Cardiac muscle cell (in vitro differentiated cells and primary cell): ENCODE results near the gene COL16A1. TPM values are rescaled to one million over a fixed set of nuclear protein-coding genes. Genes with fewer than 3 reads are reported as not detected.
"Not testable (repeated sequence)": the region's sequence is repeated elsewhere in the genome, so short reads cannot be mapped to it uniquely, and the experiment has no call there.

ENCODE experiments used
- DNase-seq, 2 donors: peaks; one replicate each; pipeline versions ENCODE4 v3.0.0 to v3.0.0-alpha.2; 2010 to 2017; ENCODE audit warnings: low read depth in 1 of 2, low spot score in 1 of 2
- H3K27ac ChIP-seq: fragments of 200-600 bp; sonication (generic); 2 replicates; pipeline ENCODE4 v1.5.1; 2016
- H3K27me3 ChIP-seq: fragments of 200-600 bp; sonication (generic); 2 replicates; pipeline ENCODE4 v1.6.0; 2016; ENCODE audit warnings: control low read depth
- H3K36me3 ChIP-seq: fragments of 200-600 bp; sonication (generic); 2 replicates; pipeline ENCODE4 v1.5.1; 2016; ENCODE audit warnings: control low read depth
- H3K4me1 ChIP-seq: fragments of 200-600 bp; sonication (generic); 2 replicates; pipeline ENCODE4 v1.8.1; 2017; ENCODE audit warnings: low read depth, mild to moderate bottlenecking, mixed run types
- H3K4me3 ChIP-seq: fragments of 200-600 bp; sonication (generic); 2 replicates; pipeline ENCODE4 v1.5.1; 2016; ENCODE audit warnings: mild to moderate bottlenecking
- H3K9me3 ChIP-seq: fragments of 200-600 bp; sonication (generic); 2 replicates; pipeline ENCODE4 v1.5.1; 2017; ENCODE audit warnings: low read depth, mild to moderate bottlenecking, control low read depth
- CTCF ChIP-seq: IDR thresholded peaks from 2 replicates; pipeline ENCODE4 v1.5.1; 2012; ENCODE audit warnings: low read depth, mild to moderate bottlenecking, low read length
- polyA plus RNA-seq: library from polyadenylated mRNA; unstranded; fragments of >200 nt; fragmentation: Nextera tagmentation; extraction: Ambion mirVana; gene quantifications from 2 replicates; pipeline ENCODE4 v1.2.1, GENCODE V29; 2016
- total RNA-seq: library from RNA; depleted of rRNA; stranded (reverse); fragments of >200 nt; gene quantifications from 2 replicates; pipeline ENCODE4 v1.2.3, GENCODE V29; 2016

Gene COL16A1
- total and polyA plus RNA-seq, 2 experiments from 2014 or later: 119 to 120 TPM

GRCh38 chr1:31708324-31708723, 4.5 kb upstream of the COL16A1 start:
- Histone ChIP-seq H3K27ac (no peak overlapping the region), H3K27me3 (no peaks in the 10 kb centered on the region), H3K4me1 (peaks cover 27% of the 10 kb centered on the region), H3K9me3 (no peaks in the 10 kb centered on the region), H3K4me3 (no peak overlapping the region), H3K36me3 (no peaks in the 10 kb centered on the region)
- no peak for TF ChIP-seq CTCF
- DNase-seq: no peak

- Histone ChIP-seq H3K4me1 (peaks cover 21% of the 10 kb centered on the region), H3K9me3 (no peaks in the 10 kb centered on the region), H3K27ac (no peak overlapping the region), H3K36me3 (no peaks in the 10 kb centered on the region), H3K4me3 (no peak overlapping the region), H3K27me3 (no peaks in the 10 kb centered on the region)
- DNase-seq: peak in 1 of 2 donors; percentile 88
- TF ChIP-seq CTCF: peak; percentile 48
Measured at GRCh38 chr1:31707711-31708110, 3.9 kb upstream of the COL16A1 start.

GRCh38 chr1:31707059-31707600, 3.3 kb upstream of the COL16A1 start:
- not testable (repeated sequence) for H3K4me3 ChIP-seq, H3K9me3 ChIP-seq, H3K27ac ChIP-seq, H3K27me3 ChIP-seq, H3K36me3 ChIP-seq, DNase-seq
- H3K4me1 ChIP-seq: peaks cover 15% of the 10 kb centered on the region

GRCh38 chr1:31706384-31707058, 2.7 kb upstream of the COL16A1 start:
- no peak overlapping the region for H3K4me3 ChIP-seq
- no peak overlapping the region for H3K27ac ChIP-seq
- no peaks in the 10 kb centered on the region for H3K36me3 ChIP-seq
- no peak for DNase-seq
- no peak for TF ChIP-seq CTCF
- no peaks in the 10 kb centered on the region for H3K9me3 ChIP-seq
- peaks cover 12% of the 10 kb centered on the region for H3K4me1 ChIP-seq
- H3K27me3 ChIP-seq: no peaks in the 10 kb centered on the region

- peaks cover 19% of the 10 kb centered on the region for H3K4me1 ChIP-seq
- H3K4me3 ChIP-seq: no peak overlapping the region
- no peaks in the 10 kb centered on the region for H3K9me3 ChIP-seq
- DNase-seq: peak; percentile 51 to 77
- no peak overlapping the region for H3K27ac ChIP-seq
- H3K27me3 ChIP-seq: no peaks in the 10 kb centered on the region
- H3K36me3 ChIP-seq: no peaks in the 10 kb centered on the region
- peak; percentile 42 for TF ChIP-seq CTCF
Measured at GRCh38 chr1:31705080-31705866, 1.5 kb upstream of the COL16A1 start.
